Right hindlimb (tissue), 1 donor: ENCODE data around the gene AOX1.
"Not testable (repeated sequence)": the region's sequence is repeated elsewhere in the genome, so short reads cannot be mapped to it uniquely, and the experiment has no call there.

ENCODE experiments used
- DNase-seq: peaks from one replicate; pipeline ENCODE4 v3.0.0-alpha.2; 2018

The AOX1 gene

GRCh38 chr2:200631287-200631686, 45.5 kb downstream of the AOX1 start:
- no peak for DNase-seq

- DNase-seq, result no peak
Observed at GRCh38 chr2:200634231-200634964, 48.6 kb downstream of the AOX1 start.

- no peak for DNase-seq
Observed at GRCh38 chr2:200635251-200635650, 49.4 kb downstream of the AOX1 start.

- no peak for DNase-seq
Observed at GRCh38 chr2:200637901-200638300, 52.1 kb downstream of the AOX1 start.

- no peak for DNase-seq
Observed at GRCh38 chr2:200640176-200640575, 54.4 kb downstream of the AOX1 start.

GRCh38 chr2:200640901-200641300, 55.1 kb downstream of the AOX1 start:
- no peak for DNase-seq

GRCh38 chr2:200648518-200649281, 62.9 kb downstream of the AOX1 start:
- not testable (repeated sequence) for DNase-seq

- DNase-seq, result no peak
Observed at GRCh38 chr2:200649724-200650123, 63.9 kb downstream of the AOX1 start.

GRCh38 chr2:200650195-200650594, 64.4 kb downstream of the AOX1 start:
- no peak for DNase-seq

- no peak for DNase-seq
Observed at GRCh38 chr2:200652158-200652557, 66.3 kb downstream of the AOX1 start.

- DNase-seq, result no peak
Observed at GRCh38 chr2:200653021-200653420, 67.2 kb downstream of the AOX1 start.

GRCh38 chr2:200654823-200655222, 69.0 kb downstream of the AOX1 start:
- DNase-seq, result no peak

GRCh38 chr2:200655918-200656580, 70.2 kb downstream of the AOX1 start:
- DNase-seq, result no peak

GRCh38 chr2:200658278-200658864, 72.6 kb downstream of the AOX1 start:
- DNase-seq, result no peak

GRCh38 chr2:200659410-200659809, 73.6 kb downstream of the AOX1 start:
- no peak for DNase-seq

GRCh38 chr2:200661477-200661876, 75.7 kb downstream of the AOX1 start:
- no peak for DNase-seq

- no peak for DNase-seq
Observed at GRCh38 chr2:200662727-200663126, 76.9 kb downstream of the AOX1 start.

GRCh38 chr2:200664770-200665494, 79.1 kb downstream of the AOX1 start:
- DNase-seq, result no peak

GRCh38 chr2:200665626-200666453, 80.0 kb downstream of the AOX1 start:
- DNase-seq, result no peak

GRCh38 chr2:200667413-200667812, 81.6 kb downstream of the AOX1 start:
- DNase-seq, result no peak

- no peak for DNase-seq
Observed at GRCh38 chr2:200668478-200668877, 82.7 kb downstream of the AOX1 start.

- DNase-seq, result no peak
Observed at GRCh38 chr2:200669308-200669707, 83.5 kb downstream of the AOX1 start.
